Stimulated activated naive CD4-positive, alpha-beta T cell (primary cell): ENCODE results near the gene P2RY10.
"Not testable (repeated sequence)": the region's sequence is repeated elsewhere in the genome, so short reads cannot be mapped to it uniquely, and the experiment has no call there.

Experiments
- DNase-seq, 6 experiments: peaks; one replicate each; lab custom pipeline; 2025; lab: John Stamatoyannopoulos, UW

The P2RY10 gene, protein sequence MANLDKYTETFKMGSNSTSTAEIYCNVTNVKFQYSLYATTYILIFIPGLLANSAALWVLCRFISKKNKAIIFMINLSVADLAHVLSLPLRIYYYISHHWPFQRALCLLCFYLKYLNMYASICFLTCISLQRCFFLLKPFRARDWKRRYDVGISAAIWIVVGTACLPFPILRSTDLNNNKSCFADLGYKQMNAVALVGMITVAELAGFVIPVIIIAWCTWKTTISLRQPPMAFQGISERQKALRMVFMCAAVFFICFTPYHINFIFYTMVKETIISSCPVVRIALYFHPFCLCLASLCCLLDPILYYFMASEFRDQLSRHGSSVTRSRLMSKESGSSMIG

DNA sequence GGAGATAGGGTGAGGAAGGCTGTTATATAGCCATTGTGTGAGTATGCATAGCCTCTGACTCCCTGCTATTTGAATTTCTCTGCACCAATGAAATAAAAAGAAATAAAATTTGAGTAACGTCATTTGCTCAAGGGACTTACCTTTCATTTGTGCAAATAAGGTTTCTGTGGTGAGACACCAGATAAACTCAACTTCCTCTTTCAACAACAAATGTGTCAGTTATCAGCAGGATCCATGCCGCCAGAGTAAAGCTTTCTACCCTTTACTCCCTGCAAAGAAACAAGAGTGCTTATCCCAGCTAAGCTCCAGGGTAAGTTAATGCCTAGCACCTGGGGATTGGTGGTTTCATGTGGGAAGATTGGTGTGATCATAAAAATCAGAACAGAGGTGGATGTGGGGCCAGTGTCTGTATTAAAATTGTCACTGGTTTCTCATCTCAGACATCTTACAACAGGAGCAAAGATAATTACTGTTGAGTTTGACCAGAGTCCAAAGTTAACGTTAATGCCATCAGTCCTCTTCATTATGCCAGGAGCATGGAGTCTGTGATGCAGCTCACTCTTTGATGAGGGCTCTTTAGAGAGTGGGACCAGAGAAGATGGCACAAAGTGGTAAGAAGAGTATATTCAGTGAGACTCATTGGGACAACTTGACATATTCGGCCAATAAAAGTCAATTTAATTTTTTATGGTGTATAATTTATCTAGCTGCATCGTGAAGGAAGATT is at the start of gene P2RY10:
P2RY10 (plus strand) TSS at position 206 of the 727 bp plus-strand sequence. CDS start 15,130 bp downstream, outside the sequence.
- DNase-seq, result peak; percentile 7 to 77 (median 52)

DNA sequence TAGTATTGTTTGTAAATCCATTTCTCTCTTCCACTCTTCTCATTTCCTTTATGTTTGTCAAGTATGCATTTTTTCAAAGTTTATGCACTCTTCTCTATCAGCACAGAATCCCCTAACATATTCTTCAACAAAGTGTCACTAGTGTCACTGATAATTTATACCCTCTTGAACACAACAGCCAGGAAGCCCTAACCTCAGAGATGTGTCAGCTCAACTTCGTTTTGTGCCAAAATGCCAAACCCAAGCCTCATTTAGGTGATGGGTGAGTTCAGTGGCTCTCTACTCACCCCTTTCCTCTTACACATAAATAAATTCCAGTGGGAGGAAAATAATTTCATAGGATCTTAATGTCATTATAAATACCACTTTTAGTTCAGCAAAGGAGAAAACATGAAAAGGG is 22.4 kb upstream of the P2RY10 start:
- DNase-seq, result no peak

DNA sequence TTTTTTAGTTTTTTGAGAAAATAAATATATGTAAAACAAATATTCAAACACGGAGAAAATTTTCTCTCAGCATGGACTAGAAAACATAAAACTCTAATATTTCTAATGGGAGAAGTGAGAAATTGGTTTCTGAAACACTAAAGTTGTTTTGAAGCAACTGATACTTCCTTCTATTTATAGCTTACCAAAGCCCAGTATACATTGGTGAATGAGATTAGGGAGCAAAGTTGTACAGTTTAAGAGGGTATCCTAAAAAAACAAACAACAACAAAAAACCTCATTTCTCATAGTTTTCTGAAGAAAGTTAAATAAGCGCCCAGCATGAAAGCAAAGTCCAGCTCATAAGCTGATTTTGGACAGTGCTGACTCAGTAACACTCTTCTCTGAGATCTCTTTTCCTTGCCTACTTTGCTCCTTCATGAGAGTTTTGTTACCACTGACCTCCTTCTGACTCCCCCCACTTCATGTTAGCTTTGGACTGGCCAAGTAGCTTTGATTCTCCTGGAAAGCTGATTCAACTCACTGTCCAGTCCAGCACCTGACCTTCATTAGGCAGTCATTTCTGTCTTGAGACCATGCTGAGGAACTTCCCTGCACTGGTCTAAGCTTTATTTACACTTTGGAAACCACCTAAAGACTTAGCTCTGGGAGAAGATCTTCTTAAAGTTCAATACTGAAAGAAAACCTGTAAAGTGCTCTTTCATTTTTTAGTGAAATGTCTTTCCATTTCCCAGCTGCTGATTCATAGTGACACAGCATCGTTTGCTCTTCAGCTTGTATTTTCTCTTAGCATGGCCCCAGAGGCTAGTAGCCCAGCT is 21.8 kb upstream of the P2RY10 start:
- no peak for DNase-seq

DNA sequence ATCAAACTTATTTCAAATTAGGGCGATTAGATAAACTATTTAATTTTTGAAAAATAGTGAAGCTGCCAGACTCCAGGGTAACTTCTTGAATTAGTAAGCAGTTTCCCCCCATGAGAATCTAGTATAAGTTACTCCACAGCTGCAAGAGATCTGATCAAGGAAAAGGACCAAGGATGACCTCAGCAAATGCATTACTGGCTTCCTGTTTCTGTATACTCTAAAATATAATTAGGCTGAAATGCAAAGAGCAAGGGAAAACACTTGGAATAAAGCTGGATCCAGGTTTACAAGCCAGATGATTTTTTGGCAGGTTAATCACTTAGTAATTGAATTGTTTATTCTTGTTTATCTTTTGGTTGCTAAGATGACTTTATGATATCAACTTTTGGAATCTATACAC is 13.4 kb upstream of the P2RY10 start:
- DNase-seq, result no peak

DNA sequence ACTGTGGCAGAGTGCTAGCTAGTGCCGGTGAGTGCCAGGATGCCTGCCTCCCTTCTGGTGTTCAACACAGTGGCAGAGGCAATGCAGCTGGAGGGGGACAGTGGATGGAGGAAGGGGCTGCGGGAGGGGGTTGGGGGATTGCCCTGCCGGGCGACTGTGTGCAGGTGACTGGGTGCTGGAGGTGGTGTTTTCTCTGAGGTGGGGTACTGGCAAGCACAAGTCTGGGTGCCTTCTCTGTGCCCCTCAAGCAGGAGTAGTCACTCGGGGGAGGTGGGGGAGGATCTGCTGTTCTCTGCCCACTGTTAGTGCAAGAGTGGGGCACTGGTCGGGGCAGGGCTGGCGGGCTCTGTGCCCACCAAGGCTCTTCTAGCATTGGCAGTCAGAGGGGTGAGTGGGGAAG is 10.3 kb upstream of the P2RY10 start:
- no peak for DNase-seq

DNA sequence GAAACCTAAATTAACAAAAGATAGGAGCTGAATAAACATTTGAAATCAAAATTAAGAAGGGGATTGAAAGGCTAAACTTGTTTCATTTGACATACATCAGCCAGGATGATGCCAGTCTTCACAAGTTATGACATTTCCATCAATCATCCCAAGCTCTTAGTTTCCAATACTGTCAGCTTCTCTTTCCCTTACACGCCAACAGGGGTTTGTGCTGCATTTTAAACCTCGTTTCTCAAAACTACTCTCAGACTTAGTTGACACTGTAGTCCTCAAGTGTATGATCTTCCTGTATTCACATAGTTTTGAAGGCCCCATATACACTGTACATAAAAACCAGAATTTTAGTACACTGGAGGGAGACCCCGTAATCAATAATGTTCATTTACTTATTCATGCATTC is 840 bp upstream of the P2RY10 start:
- DNase-seq, result no peak

DNA sequence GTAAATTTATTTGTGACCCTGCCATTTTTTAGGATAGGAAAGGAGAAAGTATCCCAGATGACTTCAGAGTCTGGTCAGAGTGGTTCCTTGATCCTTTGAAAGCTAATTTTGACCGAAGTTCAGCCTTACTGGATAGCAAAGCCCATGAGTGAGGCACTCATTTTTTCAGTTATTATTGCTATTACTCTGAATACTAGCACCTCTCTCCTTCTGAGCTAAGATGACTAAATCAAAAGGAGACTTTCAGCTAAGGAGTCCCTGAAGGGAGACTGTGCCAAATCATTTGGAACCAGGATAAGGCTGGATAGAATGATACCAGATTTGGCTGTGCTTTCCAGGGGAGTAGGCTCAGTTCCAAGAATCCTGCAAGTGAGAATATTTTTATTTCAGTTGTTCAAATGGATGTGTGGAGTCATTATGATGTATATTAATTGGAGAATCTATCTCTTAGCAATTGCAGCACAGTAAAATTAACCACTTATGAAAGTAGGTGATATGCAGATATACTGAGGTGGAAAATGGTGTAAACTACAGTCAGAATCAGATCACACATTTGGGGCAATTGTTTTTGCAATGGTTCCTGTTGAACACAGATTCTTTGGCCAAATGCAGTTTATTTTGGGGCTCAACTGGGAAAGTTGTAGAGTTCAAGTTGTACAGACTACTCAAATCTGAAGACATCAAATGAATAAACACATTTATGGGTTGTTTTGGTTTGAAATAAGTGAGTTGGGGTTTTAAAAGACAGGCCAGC is 1.2 kb downstream of the P2RY10 start:
- DNase-seq, result no peak

DNA sequence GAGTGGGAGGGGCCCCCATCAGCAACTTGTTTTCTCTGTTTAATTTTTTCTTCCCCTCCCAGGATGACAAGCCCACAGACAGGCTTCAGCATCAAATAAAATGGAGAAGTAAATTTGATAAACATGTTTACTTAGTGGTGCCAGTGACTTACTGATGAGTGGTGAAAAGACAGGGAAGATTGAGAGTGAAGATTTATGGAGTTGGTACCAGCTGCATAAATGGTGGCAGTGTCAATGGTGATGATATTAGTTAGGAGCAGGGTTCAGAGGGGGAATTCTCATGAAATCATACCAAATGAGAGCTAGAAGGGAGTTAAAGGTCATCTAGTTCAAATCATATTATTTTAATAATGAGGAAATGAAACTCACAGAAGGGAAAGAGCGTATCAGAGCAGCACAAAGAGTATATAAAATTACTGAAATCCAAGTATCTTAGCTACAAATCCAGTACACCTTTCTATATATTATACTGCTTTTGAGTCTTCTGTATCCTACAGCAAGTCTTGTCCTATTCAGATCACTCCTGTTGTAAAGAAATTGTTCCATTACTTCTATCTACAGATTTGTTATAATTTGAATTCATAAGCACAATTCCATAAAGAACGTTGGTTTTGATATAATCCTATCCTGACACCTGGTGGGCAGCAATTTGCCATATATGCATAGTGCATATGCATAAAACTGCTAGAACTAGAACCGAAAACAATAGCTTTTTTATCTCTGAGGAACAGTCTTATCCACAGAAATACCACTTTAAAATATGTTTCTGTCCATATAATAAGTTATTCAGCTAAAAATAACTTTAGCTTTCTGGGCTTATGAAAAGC is 5.0 kb downstream of the P2RY10 start:
- no peak for DNase-seq

DNA sequence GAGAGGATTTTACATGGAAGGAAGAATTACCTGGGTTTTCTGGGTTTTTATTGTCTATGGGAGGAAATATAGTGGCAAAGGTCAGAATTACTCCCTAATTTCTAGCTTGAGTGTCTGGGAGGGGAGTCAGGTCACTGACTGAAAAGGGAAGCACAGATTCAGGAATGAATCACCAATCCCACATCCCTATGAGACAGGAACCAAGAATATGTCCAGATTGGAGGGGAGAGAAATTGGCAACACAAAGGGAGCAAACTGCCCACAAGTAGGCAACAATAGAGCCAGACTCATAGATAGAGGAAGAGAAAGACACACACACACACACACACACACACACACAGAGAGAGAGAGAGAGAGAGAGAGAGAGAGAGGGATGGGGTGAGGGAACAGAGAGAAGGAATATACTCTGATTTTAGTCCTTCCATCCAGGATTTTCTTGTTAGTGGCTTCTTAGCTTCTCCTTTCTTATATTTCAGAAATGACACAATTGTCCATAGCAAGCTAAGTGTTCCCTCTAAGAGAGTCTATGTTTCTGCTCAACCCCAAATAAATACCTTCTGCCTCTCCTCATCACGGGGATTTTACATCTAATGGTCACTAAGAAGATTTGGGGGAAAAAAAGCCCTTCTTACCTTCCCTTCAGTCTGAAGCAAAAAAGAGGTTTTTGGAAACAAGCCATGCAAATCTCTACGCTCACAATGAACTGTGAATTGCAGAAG is 12.0 kb downstream of the P2RY10 start:
- DNase-seq, result no peak

DNA sequence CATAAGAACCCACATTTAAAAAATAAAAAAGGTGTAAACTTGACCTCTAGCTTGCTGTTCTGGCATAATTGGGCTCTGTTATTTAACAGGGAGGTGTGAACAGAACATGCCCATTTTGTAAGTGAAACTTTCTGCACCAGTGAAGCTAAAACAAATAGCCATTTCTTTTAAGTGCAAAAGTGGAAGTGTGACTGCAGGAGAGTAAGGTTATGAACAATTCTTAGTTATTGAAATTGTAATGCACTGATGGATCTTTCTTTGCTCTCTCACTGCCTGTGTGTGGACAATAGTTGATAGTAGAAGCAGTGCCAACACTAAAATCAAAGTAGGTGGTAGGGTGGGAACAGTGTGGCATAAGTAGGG is 12.6 kb downstream of the P2RY10 start:
- no peak for DNase-seq

DNA sequence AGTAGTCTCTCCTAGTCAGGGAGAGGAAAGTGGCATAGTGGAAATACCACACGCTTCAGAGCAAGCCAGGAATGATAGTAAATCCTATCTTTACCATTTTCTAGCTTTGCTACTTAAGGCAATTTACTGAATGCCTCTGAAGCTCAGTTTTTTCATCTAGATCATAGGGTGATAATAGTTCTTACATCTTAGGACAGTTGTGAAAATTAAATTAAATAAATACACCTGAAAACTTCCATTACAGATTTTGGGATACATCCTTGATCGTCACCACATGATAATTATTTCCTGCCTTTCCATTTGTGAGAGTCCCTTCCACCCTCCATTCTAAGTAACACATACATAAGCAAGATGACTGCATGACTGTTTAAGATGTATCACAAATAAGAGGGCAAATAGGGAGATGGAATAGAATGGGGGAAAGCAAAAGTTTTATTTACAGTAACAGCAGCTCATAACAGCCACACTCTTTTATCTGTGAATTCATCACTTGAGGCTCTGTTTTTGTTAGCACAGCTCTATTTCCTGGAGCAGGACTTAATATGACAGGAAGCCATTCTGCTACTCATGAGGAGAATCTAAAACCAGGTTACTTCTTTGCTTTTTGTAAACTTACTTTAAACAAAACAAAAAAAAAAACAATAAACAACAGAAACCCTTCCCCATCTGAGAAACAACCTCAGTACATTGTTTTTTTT is 13.4 kb downstream of the P2RY10 start:
- DNase-seq, result peak in 2 of 6 experiments; percentile 10 to 20

DNA sequence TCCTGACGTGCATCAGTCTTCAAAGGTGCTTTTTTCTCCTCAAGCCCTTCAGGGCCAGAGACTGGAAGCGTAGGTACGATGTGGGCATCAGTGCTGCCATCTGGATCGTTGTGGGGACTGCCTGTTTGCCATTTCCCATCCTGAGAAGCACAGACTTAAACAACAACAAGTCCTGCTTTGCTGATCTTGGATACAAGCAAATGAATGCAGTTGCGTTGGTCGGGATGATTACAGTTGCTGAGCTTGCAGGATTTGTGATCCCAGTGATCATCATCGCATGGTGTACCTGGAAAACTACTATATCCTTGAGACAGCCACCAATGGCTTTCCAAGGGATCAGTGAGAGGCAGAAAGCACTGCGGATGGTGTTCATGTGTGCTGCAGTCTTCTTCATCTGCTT is 15.7 kb downstream of the P2RY10 start:
- no peak for DNase-seq

DNA sequence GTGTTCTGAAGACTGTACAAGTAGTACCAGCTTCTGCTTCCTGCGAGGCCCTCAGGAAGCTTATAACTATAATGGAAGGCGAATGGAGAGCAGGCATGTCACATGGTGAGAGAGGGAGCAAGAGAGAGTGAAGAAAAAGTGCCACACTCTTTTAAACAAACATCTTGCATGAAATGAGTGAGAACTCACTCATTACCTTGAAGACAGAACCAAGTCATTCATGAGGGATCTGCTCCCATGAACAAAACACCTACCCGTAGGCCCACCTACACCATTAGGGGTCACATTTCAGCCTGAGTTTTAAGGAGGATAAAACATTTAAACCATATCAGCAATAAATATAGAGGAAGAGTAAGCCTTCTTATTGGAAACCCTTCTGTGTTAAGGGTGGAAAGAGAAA is 19.4 kb downstream of the P2RY10 start:
- no peak for DNase-seq

DNA sequence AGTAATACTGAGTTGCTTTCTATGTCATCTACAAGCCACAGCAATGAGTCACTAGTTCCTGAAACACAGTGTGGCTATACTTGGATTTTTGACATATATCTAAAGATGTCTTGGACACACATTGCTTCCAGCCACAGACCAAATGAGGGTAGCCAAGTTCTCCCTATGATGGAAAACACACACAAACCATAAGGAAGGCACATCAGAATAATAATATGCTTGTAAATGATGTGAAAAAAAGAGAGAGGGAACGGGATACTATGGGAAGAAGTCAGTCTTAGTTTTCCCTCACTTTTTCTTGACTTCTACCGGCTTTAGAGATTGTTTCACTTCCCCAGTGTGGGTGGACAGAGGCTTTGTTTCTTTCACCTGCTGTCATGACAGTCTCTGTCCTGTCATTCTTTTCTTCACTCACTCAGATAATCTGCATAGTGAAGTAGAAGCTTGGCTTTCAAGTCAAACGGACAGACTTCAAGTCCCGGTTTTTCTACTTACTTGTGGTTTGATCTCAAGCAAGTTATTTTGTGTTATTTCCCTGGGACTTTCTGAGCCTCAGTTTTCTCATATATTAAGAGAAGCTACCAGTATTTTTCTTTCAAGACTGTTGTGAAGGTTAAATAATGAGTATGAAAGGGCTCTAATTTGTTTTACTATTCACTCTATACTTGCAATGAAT is 34.7 kb downstream of the P2RY10 start:
- no peak for DNase-seq

DNA sequence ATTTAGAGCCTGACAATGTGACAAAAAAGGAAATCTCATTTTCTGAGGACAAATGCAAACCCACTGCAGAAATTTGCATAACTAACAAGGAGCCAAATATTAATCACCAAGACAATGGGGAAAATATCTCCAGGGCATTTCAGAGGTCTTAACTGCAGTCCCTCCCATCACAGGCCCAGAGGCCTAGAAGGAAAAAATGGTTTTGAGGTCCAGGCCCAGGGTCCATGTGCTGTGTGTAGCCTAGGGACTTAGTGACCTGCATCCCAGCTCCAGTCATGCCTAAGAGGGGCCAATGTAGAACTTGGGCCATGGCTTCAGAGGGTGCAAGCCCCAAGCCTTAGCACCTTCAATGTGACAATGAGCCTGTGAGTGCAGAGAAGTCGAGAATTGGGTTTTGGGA is 44.2 kb downstream of the P2RY10 start:
- DNase-seq, result no peak

DNA sequence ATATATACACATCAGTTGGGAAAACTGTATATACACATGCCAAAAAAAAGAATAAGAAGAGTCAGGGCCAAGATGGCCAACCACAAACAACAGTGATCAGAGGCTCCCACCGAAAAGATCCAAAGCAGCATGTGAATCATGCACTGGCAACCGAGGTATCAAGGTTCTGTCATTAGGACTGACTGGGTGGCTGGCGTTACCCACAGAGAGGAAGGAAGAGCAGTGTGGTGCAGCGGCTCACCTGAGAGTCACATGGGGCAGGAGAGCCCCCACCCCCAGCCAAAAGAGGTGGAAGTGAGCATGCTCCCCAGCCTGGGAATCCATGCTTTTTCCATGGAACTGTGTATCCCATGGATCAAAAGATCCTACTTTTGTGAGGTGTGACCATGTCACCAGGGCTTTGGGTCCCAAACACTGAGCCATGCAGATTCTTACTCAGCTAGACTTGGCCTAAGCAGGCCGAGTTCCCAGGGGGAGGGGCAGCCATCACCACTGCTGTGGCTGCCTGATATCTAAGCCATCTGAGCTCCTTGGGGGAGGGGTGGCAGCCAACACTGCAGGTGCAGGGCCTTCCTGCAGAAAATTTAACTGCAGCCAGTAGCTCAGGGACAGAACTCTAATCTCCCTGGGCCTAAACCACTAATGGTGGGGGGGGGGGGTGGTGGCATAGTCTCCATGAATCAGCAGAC is 52.8 kb downstream of the P2RY10 start:
- no peak for DNase-seq

DNA sequence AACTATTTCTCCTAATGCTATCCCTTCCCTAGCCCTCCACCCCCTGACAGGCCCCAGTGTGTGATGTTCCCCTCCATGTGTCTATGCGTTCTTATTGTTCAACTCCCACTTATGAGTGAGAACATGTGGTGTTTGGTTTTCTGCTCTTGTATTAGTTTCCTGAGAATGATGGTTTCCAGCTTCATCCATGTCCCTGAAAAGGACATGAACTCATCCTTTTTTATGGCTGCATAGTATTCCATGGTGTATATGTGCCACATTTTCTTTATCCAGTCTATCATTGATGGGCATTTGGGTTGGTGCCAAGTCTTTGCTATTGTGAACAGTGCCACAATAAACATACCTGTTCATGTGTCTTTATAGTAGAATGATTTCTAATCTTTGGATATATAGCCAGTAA is 62.3 kb downstream of the P2RY10 start:
- DNase-seq, result not testable (repeated sequence)
